Posterior cingulate gyrus (tissue), 11 donors: ENCODE data around the gene SLC39A6.
"Not testable (repeated sequence)": the region's sequence is repeated elsewhere in the genome, so short reads cannot be mapped to it uniquely, and the experiment has no call there.

Experiments
- DNase-seq, 10 donors: peaks; one replicate each; pipeline versions ENCODE4 v3.0.0 to v3.0.0-alpha.2; 2020 to 2021; ENCODE audit warnings: mixed read lengths in 3 of 10
- intact Hi-C: fragments of 100-400 bp; cut with DNase I; formaldehyde crosslinking; loops from one replicate; pipeline ENCODE4 v1.15.1; 2023

Gene SLC39A6

DNA sequence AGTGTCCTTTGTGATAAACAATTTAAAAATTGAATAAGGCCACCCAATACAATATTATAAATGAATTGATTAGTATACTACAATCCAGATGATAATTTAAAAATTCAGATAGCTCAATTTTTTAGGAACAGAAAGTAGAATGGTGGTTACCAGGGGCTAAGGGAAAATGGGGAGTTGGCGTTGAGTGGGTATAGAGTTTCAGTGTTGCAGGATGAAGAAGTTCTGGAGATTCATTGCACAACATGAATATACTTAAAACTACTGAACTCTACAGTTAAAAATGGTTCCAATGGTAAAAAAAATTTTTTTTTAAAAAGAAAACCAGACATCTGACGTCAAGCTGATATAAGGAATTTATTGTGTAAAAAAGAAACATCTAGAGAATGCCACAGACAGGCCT, 20.9 kb downstream of the SLC39A6 start:
- DNase-seq, result no peak
- intact Hi-C loops, result no loop called here

DNA sequence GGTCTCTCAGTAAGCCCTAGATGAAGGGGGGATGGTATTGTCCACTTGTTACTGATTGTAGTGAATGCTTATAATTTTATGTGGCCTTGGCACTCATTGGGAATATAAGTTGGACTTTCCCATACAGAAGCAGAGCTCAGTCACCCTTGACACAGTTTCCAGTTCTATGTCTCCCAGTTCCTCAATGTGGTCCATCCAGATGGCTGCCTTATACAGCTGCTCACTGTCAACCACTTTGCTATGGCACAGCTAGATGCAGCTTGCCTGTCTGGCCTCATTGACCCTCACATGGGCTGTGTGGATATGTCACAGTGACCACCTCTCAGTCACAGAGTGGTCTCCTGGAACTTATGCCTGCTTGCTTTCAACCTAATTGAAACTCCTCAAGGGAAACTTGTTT, 21.7 kb downstream of the SLC39A6 start:
- intact Hi-C loops, result no loop called here
- no peak for DNase-seq

DNA sequence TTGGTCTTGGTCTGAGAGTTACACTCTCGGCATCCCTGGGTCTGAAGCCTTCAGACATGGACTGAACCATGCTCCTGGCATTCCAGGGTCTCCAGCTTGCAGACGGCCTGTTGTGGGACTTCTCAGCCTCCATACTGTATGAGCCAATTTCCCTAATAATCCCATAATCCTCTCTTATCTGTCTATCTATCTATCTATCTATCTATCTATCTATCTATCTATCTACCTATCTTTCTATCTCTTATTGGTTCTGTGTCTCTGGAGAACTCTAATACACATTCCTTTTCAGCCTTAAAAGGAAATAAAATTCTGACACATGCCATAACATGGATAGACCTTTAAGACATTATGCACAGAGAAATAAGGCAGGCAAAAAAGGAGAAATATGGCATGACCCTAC, 24.4 kb downstream of the SLC39A6 start:
- intact Hi-C loops, result no loop called here
- no peak for DNase-seq

- intact Hi-C loops, result no loop called here
- no peak for DNase-seq
These were observed 27.2 kb downstream of the SLC39A6 start for GRCh38 chr18:36101943-36102342.

DNA sequence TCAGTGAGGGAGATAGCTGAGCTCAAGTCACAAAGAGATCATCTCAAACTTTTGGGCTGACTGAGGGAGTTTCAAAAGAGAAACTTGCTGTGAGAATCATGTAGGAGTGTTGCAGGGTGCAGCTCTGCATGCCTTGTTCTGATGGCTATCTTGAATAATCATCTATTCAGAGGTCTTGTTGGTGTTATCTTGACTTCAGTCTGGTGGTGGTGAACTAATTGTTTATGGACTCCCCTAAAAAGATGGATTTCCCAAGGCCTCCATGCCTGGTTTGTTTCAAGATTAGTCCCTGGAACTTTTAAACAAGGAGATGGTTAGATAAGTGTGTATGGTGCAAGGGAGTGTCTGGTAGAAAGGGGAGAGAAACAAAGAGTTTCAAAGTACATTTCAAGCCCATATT, 29.8 kb downstream of the SLC39A6 start:
- intact Hi-C loops, result loop anchor here (5.0 kb wide), 1 partner anchor 658 kb away; no protein-coding TSS in a partner anchor
- DNase-seq, result no peak

DNA sequence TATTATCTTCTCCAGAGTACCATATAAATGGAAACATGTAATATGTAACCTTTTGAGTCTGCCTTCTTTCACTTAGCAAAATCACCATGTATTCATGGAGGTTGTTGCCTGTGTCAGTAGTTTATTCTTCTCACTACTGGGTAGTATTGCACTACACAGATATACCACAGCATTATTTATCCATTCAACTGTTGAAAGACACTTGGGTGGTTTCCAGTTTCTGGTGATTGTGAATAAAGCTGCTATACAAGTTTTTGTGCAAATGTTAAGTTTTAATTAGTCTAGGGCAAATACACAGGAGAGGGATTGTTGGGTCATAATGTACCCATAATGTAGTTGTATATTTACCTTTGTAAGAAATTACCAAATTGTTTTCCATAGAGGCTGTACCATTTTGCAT, 32.2 kb downstream of the SLC39A6 start:
- DNase-seq, result no peak

DNA sequence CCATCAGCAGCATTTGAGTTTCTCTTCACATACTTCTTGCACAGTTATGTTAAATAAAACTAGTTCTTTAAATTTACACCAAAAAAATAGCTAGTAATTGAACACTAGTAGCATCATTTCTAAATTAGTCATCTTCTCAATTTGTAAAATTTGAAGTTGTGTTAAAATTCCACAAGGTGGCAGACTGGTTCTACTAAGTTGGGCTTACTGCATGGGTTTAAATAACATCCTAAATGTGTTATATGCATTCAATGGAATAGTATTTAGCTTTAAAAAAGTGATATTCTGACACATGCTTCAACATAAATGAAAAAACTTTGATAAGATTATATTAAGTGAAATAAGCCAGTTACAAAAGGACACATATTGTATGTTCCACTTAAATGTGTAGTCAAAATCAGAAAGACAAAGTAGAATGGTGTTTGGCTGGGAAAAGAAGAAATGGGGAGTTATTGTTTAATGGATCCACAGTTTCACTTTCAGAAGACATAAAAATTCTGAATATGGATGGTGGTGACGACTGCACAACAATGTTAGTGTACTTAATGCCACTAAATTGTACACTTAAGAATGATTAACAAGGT, 33.1 kb downstream of the SLC39A6 start:
- no peak for DNase-seq
- intact Hi-C loops, result loop anchor here (1.0 to 5.0 kb wide), 2 partner anchors 188 to 661 kb away; no protein-coding TSS in a partner anchor

More for the DNA sequence above, 32.2 kb downstream of the SLC39A6 start:
- intact Hi-C loops, result loop anchor here (1.0 to 5.0 kb wide), 2 partner anchors 187 to 660 kb away; no protein-coding TSS in a partner anchor

- intact Hi-C loops, result no loop called here
- no peak for DNase-seq
These were observed 34.7 kb downstream of the SLC39A6 start for GRCh38 chr18:36094431-36094830.

GRCh38 chr18:36092116-36092515, 37.0 kb downstream of the SLC39A6 start:
- DNase-seq, intact Hi-C loops: not testable (repeated sequence)

DNA sequence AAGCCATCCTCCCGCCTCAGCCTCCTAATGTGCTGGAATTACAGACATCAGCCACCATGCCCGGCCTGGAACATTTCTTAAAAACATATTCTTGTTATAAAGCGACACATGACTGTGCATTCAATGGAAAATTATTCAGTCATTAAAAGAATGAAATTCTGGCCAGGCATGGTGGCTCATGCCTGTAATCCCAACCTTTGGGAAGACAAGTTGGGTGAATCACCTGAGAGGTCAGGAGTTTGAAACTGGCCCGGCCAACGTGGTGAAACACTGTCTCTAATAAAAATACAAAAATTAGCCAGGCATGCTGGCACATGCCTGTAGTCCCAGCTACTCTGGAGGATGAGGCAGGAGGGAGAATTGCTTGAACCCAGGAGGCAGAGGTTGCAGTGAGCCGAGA, 40.1 kb downstream of the SLC39A6 start:
- intact Hi-C loops, result no loop called here
- DNase-seq, result no peak

DNA sequence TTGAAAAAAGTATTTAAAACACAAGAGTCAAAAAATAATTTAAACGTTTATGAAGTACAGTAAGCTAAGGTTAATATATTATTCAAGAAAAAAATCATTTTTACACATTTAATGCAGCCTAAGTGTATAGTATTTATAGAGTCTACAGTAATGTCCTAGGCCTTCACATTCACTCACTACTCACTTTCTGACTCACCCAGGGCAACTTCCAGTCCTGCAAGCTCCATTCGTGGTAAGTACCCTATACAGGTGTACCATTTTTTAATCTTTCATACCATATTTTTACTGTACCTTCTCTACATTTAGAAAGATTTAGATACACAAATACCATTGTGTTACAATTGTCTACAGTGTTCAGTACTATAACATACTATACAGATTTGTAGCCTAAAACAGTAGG, 40.9 kb downstream of the SLC39A6 start:
- intact Hi-C loops, result no loop called here
- DNase-seq, result no peak

- intact Hi-C loops, result no loop called here
- peak in 1 of 10 donors; percentile 42 for DNase-seq
These were observed 43.0 kb downstream of the SLC39A6 start for GRCh38 chr18:36086186-36086585.

DNA sequence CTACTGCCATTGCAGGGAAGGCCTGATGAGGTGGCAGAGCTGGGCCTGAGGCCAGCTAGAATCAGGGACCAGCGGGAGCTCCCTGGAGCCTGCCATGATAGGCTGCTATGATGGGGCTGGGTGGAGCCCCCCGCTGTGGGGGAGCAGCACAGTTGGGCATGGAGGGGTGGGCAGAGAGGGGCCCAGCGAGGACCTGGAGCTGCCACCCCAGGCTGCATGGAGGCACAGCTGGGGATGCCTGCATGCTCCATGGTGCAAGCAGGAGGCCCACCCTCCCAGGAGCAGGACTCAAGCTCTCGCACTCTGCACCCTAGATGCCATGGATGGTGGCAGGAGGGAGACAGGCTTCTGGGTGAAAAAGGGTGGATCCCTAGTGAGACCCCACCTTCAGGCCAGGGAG, 43.9 kb downstream of the SLC39A6 start:
- DNase-seq, result peak in 1 of 10 donors; percentile 51
- intact Hi-C loops, result no loop called here

DNA sequence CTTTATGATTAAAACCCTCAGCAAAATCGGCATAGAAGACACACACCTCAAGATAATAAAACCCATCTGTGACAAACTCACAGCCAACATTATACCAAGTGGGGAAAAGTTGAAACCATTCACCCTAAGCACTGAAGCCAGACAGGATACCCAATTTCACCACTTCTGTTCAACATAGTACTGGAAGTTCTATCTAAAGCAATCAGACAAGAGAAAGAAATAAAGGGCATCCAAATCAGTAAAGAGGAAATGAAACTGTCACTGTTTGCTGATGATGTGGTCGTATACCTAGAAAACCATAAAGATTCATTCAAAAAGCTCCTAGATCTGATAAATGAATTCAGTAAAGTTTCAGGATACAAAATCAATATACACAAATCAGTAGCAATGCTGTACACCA, 45.4 kb downstream of the SLC39A6 start:
- intact Hi-C loops, result no loop called here
- DNase-seq, result no peak

- DNase-seq, intact Hi-C loops: not testable (repeated sequence)
These were observed 48.0 kb downstream of the SLC39A6 start for GRCh38 chr18:36081118-36081517.

DNA sequence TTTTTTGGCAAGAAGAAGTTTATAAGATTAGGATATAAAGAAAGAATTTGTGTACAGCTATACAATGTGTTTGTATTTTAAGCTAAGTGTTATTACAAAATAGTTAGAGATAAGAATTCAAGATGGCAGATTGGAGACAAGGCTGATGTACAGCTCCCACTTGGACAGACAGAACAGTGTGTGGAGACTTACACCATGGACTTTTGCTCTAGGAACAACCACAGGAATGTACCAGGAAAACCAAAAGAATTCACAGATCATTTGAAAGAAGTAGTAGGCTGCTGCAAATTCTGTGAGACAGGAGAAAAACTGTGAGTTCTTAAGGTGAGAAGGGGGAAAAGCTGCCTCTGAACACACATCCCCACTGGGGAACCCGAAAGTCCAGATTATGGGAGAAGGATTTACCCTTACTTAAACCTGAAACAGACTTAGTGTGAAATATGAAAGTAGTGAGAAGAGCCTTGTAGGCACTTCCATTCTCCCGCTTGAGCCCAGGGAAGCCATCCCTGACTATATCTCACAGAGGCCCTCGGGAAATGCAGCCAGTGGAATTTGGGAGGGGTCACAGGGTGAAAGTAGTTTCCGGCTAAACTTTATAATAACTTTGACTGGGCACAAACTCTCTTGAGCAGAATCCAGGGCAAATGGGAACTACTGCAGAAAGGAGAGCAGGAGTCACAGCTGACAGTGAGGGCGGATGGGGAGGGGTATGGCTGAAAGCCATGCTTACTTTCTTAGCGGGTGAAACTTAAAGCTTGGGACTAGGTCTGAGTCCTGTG, 50.2 kb downstream of the SLC39A6 start:
- DNase-seq, result no peak
- intact Hi-C loops, result no loop called here

DNA sequence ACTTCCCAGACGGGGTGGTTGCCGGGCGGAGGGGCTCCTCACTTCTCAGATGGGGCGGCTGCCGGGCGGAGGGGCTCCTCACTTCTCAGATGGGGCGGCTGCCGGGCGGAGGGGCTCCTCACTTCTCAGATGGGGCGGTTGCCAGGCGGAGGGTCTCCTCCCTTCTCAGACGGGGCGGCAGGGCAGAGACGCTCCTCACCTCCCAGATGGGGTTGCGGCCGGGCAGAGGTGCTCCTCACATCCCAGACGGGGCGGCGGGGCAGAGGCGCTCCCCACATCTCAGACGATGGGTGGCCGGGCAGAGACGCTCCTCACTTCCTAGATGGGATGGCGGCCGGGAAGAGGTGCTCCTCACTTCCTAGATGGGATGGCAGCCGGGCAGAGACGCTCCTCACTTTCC, 51.4 kb downstream of the SLC39A6 start:
- intact Hi-C loops, result not testable (repeated sequence)
- peak in 1 of 10 donors; percentile 60 for DNase-seq

- intact Hi-C loops, result no loop called here
These were observed 53.1 kb downstream of the SLC39A6 start for GRCh38 chr18:36075862-36076587.

DNA sequence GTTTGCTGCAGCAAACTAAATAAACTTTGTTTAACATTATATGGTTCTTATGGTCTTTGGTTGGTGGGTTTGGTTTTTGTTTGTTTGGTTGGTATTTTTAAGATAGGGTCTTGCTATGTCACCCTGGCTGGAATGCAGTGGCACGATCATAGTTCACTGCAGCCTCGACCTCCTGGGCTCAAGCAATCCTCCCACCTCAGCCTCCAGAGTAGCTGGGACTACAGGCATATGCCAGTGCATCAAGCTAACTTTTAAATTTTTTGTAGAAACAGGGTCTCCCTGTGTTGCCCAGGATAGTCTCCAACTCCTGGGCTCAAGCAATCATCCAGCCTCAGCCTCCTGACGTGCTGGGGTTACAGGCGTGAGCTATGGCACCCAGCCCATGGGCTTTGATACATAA, 54.7 kb downstream of the SLC39A6 start:
- intact Hi-C loops, result no loop called here
- peak in 1 of 10 donors; percentile 29 for DNase-seq

More at GRCh38 chr18:36075862-36076587, 53.1 kb downstream of the SLC39A6 start:
- no peak for DNase-seq

DNA sequence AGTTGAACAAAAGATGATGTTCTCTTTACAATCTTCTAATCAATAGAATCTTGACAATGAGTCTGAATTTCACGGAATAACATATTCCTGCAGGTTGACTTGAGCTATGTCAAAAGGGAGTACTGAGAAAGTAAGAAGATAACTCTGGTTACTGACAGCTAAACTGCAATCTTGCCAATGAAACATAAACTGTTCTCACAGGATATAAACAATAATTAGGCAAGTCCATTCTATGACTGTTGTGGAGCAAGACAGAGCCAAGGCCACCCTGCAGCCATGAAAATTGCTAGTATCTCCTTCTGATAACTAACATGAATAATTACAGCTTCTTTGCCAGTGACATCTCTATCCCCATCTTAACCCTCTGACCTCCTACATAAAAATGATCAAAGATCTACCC, 55.5 kb downstream of the SLC39A6 start:
- no peak for DNase-seq
- intact Hi-C loops, result no loop called here

- intact Hi-C loops, DNase-seq: not testable (repeated sequence)
These were observed 56.7 kb downstream of the SLC39A6 start for GRCh38 chr18:36072406-36072805.
